HTR-8/SVneo (cell line): ENCODE results near the gene CLIC5.

Experiments
- DNase-seq: peaks from one replicate; pipeline ENCODE4 v3.0.0; 2011; ENCODE audit warnings: low spot score, mixed read lengths; ENCODE audit not compliant: insufficient read length
- FAIRE-seq: peaks from 2 replicates; lab custom pipeline; 2011; peaks lifted over from hg19 to GRCh38; lab: Jason Lieb, UNC

The CLIC5 gene

DNA sequence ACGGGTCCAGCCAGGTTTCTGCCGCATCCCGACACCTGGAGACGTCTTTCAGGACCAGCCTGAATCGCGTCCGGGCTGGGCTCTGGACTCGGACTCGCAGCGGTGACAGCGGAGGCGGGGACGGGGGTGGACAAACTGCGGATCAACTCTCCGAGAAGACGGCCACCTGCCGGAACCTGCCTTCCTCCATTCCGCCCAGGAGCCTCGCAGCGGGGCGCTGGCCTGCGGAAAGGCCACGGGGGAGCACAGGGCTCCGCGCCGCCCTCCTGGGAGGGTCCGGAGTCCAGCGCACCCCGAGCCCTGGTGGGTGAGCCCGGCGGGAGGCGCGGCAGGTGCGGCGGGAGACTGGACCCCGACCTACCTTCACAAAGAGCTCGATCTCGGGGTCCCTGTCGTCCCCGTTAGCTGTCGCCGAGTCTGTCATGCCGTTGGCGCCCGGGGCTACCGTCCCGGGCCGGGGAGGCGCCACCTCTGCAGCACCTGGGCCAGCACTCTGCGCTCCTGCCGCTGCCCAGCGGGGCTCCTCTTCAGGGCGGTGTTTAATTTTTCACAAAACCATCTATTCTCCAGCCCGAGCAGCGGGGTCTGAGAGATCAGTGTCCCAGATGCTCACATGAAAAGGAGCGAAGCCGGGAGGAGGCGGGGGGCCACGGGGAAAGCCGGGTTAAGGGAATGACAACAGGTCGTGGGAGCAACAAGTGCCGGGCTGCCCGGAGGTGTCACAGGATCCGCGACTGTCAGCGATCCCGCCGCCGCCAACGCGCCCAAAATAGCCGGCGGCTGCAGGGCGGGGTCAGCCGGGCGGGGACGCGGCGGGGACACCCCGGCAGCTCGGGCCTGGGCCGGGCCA, at the start of gene CLIC5:
Gene CLIC5 (minus strand): TSS at position 742 of the 850 bp plus-strand sequence. CDS start 318 bp downstream, at position 424.
- FAIRE-seq (no peak), DNase-seq (no peak)

DNA sequence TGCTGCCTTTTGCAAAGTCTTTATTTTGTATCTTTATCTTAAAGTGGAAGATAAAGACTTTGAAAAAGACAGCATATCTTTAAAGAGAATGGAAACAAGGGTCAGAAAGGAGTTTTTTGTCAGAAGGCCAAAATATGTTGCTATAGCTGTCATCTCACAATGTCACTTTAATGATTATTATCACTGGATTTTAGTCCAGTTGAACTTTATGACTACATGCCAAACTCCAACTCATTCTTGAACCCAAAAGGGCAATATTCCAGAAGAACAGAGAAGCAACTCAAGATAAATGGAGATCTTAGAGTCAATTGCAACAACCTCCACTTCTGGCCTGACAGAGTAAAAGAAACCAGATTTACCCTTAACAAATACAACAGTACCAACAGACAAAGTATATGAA, 47.3 kb upstream of the CLIC5 start:
- DNase-seq (no peak), FAIRE-seq (no peak)

DNA sequence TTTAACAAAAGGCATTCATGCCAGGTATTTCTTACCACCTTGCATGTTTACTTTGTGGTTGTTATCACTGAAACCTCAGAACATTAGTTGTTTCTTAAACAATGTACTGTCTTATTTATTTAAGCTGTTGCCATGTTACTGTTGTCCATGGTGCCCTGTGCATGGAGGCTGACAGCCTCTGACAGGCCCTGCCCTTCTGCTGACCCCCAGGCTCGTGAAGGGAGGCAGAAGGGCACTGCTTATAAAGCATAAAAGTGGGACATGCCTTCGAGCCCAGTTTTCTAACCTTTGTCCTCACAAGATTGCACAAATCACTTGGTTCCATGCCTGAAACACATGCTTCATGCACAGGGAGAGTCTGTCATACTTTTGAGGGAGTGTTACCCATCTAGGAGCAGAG, 46.7 kb upstream of the CLIC5 start:
- FAIRE-seq (no peak), DNase-seq (no peak)

DNA sequence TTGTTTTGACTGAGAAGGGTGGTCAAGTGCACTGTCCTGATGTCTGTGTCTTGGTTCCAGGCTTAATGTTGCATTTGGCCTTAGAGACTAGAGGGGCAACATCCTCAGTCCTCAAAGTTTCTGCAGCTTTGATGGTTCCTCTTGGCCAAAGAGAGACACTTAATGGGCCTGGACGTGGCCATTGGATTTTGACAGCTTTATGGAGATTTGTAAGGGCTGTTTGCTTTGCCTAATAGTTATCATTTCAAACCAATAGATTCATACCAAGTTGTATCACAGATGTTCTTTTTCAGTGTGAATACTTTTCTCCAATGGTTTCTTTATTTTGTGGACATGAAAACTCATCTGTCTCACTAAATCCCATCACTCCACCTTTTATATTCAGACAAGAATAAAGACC, 45.8 kb upstream of the CLIC5 start:
- FAIRE-seq (no peak), DNase-seq (no peak)

DNA sequence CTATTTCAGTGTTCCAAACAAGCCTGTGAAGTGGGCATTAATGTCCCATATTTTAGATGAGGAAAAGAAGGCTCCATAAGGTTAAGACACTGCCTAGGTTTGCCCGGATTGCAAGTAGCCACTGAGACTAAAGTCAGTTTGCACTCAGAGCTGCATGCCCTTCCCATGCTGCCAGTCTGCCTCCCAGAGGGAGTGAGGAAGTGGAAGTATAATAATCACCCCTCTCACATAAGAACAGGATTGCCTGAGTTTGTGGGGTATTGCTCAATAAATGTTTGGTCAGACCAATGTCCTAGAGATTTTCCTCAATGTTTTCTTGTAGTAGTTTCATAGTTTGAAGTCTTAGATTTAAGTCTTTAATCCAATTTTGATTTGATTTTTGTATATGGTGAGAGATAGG, 43.9 kb upstream of the CLIC5 start:
- DNase-seq (no peak), FAIRE-seq (no peak)

DNA sequence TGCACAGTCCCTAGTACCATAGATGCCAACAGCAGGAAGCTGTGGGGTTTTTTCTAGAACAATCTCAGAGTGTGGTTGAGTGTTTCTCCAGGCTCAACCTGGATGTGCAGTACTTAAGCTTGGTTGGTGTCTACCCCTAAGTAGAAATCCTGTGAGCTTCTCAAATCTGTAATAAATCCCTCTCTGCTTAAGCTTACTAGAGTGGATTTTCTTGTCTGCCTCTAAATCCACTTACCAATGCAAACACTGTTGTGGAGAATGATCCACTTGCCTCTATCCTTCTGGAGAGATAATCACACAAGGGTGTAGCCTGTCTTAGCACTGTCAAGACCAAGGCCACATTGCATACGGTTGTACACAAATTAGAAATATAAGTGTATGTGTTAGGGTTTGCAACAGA, 43.3 kb upstream of the CLIC5 start:
- FAIRE-seq: no peak
- DNase-seq: no peak

DNA sequence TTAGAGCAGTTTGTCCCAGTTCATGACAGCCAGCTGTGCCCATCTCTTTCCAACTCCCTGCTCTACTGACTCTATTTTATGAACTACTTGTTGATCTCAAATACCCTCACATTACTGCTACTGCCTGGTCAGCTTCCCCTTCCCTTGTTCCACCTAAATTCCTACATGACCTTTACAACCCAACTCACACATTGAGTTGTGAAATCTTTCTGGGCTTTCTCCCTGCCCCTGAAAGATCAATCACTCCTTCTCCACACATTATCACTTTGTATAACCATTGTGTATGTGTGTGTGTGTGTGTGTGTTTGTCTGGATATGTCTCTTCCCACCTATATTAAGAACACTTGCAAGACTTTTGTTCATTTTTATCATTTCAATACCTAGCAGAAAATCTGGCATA, 42.1 kb upstream of the CLIC5 start:
- no peak for DNase-seq
- no peak for FAIRE-seq

DNA sequence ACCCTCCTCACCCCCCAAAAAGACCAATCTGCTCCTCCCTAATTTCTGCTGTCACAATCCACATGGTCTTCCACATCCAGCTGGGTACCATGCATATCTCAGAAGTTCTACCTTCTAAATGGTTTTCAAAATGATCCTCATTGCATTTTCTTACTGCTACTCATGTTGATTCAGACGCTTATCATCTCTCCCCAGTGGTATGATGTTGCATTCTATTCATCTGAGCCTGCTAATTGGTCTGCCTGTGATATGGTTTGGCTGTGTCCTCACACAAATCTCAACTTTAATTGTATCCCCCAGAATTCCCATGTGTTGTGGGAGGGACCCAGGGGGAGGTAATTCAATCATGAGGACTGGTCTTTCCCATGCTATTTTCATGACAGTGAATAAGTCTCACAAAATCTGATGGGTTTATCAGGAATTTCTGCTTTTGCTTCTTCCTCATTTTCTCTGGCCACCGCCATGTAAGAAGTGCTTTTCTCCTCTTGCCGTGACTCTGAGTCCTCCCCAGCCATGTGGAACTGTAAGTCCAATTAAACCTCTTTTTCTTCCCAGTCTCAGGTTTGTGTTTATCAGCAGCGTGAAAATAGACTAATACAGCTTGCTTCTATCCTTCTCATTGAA, 41.4 kb upstream of the CLIC5 start:
- no peak for FAIRE-seq

DNA sequence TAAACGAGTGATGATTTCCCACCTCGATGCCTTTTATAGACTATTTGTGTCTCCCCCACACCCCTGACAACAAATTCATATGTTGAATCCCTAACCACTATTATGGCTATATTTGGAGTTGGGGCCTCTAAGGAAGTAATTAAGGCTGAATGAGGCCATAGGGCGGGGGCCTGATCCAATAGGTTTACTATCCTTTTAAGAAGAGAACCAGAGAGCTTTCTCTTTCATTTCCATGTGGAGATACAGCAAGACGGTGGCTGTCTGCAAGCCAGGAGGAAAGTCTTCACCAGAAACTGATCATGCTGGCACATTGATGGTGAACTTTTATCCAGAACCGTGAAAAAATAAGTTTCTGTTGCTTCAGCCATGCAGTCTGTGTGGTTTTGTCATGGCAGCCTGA, 38.9 kb upstream of the CLIC5 start:
- DNase-seq (no peak), FAIRE-seq (no peak)

More for the DNA sequence above, 41.4 kb upstream of the CLIC5 start:
- DNase-seq: no peak

DNA sequence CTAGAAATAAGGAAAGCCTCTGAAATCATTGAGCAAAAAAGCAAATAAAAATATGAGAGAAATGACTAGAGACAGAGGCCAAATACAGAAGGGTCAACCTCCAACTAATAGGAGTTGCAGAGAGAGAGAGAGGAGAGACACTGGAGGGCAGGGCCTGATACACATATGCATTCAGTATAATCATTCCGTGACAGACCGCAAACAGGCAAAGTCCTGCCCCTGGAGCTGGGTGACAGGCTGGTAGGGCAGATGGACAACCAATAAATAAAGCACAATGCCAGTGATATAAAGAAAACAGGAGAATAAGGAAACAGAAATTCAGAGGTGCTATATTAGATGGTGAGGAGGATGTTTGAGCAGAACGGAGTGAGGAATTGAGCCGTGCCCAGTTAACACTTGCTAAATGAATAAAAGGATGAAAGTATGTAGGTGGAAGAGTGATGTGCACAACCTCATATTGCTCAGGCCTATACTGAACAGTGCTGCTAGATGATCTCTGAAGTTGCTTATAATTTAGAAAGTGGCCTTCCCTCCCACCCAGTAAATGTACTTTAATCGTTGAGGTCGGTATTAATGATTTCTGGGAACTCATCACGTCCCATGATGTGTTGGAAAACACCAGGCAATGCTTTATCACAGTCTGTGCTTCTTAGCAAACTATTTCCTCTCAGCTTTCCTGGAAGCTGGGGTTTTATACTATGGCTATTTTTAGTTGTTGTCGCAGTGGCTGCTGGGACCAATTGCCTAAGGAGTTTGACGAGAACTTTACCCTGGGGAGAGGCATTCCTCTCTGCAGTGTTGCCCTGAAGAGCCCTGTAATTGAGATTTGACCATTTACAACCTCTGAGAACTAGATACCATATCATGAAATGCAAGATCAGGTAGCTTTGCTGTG, 37.6 kb upstream of the CLIC5 start:
- DNase-seq (no peak), FAIRE-seq (no peak)

DNA sequence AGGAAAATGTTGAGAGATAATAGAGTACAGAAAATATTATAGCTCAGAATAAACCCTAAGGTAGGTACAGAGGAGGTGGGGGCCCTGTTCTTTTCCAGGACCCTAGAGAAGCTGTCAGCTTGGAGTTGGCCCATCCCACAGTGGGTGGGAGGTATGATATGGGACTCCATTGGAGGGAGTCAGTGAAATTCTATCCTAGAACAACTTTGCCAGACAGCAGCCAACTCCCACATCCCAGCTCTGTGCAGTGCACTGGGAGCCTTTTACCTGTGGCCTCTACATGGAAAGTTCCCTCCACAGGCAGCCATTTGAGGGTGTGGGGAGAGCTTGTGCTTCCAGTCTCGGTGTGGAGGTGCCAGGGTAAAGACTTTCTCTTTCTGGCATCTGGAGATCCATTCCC, 36.8 kb upstream of the CLIC5 start:
- DNase-seq (no peak), FAIRE-seq (no peak)

DNA sequence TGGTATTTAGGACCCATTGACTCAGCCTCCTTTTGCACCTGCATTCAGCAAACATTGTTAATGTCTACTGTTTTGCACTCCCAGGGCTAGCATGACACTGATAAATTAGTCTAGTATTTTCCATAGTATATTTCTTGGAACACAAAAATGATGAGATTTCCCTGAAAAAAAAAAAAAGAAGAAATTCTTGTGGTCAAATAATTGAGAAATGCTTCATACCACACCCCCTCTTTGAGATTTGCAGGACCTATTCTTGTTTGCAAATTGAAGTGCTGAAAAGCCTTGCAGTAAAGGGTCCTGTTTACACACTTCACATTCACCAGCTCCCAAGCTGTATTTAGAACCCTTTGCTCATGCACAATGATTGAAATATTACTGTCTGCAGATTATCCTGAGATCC, 36.3 kb upstream of the CLIC5 start:
- no peak for FAIRE-seq
- DNase-seq: no peak

DNA sequence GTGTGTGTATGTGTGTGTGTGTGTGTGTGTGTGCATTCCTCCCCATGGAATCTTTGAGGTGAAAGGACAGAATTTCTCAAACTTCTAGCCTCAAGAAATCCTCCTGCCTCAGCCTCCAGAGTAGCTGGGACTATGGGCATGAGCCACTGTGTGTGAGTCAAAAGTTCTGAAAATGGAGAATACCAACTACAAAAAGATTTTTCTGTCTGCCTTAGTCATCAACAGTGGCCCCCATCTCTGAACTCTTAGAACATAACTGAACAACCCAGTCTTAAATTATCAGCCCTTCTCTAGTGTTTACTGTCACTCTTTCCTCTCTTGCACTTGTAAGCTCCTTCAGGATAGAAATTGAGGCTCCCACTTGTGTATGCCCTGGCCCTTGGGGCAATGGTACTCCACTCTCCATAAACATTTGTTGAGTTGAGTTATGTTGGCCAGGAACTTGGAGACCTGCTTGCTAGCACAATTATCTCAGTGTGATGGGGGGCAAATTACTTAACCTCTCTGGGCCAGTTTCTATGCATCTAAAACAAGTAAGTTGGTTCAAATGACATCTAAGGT, 35.3 kb upstream of the CLIC5 start:
- DNase-seq (no peak), FAIRE-seq (no peak)

DNA sequence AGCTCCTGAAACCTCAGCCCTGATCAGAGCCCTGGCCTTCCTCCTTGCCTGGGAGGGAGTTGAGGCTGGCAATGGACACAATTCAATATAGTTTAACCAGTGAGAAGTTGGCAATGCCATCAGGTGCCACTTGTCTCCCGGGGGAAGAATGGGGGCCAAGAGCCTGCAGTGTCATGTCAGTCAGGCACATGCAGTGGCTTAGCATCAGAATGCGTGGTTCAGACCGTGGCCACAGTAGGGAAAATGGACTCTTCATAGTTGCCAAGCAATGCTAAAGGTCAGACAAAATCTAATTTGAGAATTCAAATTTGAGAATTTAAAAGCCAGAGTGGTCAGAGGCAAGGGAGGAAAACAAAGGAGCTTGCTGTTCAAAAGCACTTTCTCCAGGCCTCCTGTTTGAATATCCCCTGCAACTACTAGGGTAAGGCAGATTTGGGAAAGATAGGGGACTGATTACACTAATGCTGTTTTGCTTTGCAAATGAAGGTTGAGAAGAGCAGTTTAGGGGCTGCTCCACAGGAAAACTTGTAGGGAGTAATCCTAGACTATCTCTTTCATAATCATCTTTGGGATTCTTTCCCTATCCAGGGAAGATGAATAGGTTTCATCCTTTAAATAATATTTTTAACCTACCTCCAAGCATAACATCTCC, 33.1 kb upstream of the CLIC5 start:
- DNase-seq (no peak), FAIRE-seq (no peak)

DNA sequence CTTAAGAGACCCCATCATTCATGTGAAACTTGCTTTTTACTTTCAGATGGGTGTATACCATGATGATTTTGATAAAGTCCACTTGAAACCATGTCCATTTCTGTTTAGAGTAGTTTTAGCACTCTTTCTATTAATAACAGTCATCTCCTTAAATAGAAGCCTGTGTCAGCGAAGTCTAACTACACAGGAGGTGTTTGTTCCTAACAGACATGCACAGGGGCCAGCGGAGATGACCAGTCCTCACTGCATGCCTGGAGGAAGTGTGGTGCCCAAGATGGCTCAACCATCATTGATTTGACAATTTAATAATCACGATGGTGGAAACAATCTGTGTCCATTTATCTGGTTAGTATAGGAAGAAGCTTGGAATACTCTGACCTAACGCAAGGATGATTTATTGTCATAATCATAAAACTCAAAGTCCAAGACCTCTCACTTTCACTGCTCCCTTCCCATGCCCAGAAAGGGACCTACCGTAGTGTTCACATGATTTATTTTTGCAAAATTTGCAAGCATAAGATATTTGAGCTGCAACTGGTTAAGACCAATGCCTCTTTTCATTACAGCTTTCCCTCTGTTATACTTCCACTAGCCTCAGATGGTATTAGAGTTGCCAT, 31.0 kb upstream of the CLIC5 start:
- no peak for FAIRE-seq
- no peak for DNase-seq

DNA sequence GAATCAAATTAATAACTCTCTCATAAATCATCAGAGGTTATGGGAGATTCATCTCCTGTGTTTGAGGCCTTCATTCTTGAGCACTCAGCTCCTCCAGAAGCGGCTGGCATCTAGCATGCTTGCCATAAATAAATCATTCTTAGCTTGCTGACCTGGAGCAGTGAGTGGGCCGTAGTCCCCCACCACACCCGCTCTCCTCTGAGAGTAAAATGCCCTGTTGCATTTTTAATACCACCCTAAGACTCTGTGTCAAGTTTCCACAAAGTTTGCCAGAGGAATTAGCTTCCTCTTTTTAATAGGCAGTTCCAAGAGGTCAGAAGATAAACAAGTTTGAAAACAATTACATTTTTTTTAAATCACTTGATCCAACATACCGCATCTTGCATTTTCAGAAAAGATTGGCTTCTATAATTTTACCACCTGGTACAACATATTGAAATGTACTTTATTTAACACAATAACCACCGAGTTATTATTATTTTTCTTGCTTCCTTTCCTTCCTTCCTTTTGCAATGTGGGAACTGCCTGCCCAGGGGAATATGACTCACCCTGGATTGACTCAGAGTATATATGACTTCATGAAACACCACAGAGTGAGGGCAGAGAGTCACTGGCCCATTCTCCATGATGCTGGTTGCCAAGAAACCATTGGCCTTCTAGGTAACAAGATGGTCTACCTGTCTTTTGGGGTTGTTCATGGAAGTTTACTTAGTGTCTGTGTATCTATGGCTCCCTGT, 29.4 kb upstream of the CLIC5 start:
- DNase-seq (peak; percentile 64), FAIRE-seq (peak; percentile 13)

DNA sequence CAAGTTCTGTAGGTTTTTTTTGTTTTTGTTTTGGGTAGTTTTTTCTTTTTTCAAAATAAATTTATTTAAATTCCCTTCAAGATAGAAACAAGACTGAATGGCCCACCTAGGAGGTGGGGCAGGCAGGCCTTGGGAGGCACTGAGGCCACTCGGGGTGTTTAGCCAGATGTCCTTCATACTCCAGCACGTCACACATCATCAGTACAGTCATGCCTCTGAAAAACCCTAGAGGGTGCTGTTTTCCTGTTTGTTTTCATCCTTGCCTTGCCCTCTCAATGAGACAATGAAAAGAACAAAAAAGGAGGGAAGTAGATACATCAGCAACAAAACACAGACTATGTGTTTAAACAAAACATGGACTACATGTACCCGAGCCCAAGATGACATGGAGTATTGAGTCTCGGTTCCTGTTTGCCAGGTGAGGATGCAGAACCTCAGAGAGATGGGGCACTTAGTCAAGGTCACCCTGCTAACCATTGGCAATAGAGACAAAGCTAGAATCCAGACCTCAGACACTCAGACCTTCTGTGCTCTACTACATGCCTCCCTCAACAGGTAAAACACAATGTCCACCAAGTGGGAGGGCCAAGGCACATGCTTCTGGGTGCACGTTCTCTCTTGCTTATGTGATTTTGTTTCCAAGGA, 26.8 kb upstream of the CLIC5 start:
- FAIRE-seq (peak; percentile 80), DNase-seq (peak; percentile 41)

DNA sequence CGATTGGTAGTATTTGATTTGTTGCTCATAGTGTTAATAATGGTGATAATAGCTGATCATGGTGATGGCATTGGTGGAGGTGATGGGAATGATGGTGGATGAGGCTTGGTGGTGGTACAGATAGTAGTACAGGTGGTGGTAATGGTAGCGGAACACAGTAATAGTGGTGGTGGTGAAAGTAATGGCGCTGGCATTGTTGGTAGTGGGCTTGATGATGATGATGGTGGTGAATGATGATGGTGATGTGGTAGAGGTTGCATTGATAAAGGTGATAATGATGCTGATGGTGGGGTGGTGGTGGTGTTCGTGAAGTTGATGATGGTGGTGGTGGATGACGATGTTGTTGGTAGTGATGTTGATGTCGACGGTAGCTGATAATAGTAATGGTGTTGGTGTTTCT, 24.6 kb upstream of the CLIC5 start:
- no peak for DNase-seq
- FAIRE-seq: no peak
